Omental fat pad (tissue), 4 donors: ENCODE results near the gene ZNF382. TPM values are rescaled to one million over a fixed set of nuclear protein-coding genes. Genes with fewer than 3 reads are reported as not detected.

Experiments
- ATAC-seq: fragments of 150-250 bp; one replicate; pipeline ENCODE4 v1.9.1; 2016; ENCODE audit warnings: mild to moderate bottlenecking, moderate library complexity; ENCODE audit not compliant: low FRiP score
- DNase-seq: peaks from one replicate; pipeline ENCODE4 v3.0.0-alpha.2; 2019; ENCODE audit warnings: low spot score
- CTCF ChIP-seq, 3 donors: fragments of 450-650 bp; IDR thresholded peaks; one replicate each; pipeline ENCODE4 v1.5.1; 2016 to 2017; ENCODE audit warnings: antibody characterized with exemption in 3 of 3, mild to moderate bottlenecking in 3 of 3, moderate library complexity in 2 of 3
- total RNA-seq, 4 donors: library from RNA; depleted of rRNA; stranded (reverse); fragments of >200 nt; gene quantifications; one replicate each; pipeline ENCODE4 v1.1.0, GENCODE V29; 2016

Gene ZNF382
- total RNA-seq = 1 to 10 TPM in 3 of 4 donors, under 1 TPM in 1; 0.79 to 5.0 (median 4.3) TPM

GRCh38 chr19:36605101-36605876 lies at the start of gene ZNF382:
Gene ZNF382, plus strand, starts transcription at chr19:36605313. Its CDS starts 4,602 bp downstream, at chr19:36609915.
- DNase-seq (peak; percentile 51), ATAC-seq (peak; percentile 95)
- no peak for TF ChIP-seq CTCF (IDR thresholded peaks at IDR 0.05)

- no peak for TF ChIP-seq CTCF (IDR thresholded peaks at IDR 0.05)
- no peak for ATAC-seq
- DNase-seq = no peak
These were observed 40.7 kb upstream of the ZNF382 start for GRCh38 chr19:36564391-36564790.

- TF ChIP-seq CTCF (IDR thresholded peaks at IDR 0.05) = no peak
- DNase-seq = no peak
- ATAC-seq = no peak
These were observed 32.5 kb upstream of the ZNF382 start for GRCh38 chr19:36572593-36573019.

GRCh38 chr19:36573020-36573894 lies 31.9 kb upstream of the ZNF382 start, which contains the start of gene ZNF529:
Gene ZNF529, minus strand, starts transcription at chr19:36573292. Its CDS starts 946 bp downstream, at chr19:36572346.
- DNase-seq (peak; percentile 80), ATAC-seq (peak; percentile 97)
- no peak for TF ChIP-seq CTCF (IDR thresholded peaks at IDR 0.05)

GRCh38 chr19:36573895-36574720 lies 31.0 kb upstream of the ZNF382 start:
- ATAC-seq = peak; percentile 26
- TF ChIP-seq CTCF (IDR thresholded peaks at IDR 0.05) = no peak
- peak; percentile 22 for DNase-seq

GRCh38 chr19:36574741-36575140 lies 30.4 kb upstream of the ZNF382 start:
- no peak for TF ChIP-seq CTCF (IDR thresholded peaks at IDR 0.05)
- no peak for ATAC-seq
- DNase-seq = no peak
